ENCODE data around the gene MICAL2. TPM values are rescaled to one million over a fixed set of nuclear protein-coding genes. Genes with fewer than 3 reads are reported as not detected.

MICAL2 gene
- total RNA-seq, 2 donors from 2014 or later: 13.1 to 285 TPM

DNA sequence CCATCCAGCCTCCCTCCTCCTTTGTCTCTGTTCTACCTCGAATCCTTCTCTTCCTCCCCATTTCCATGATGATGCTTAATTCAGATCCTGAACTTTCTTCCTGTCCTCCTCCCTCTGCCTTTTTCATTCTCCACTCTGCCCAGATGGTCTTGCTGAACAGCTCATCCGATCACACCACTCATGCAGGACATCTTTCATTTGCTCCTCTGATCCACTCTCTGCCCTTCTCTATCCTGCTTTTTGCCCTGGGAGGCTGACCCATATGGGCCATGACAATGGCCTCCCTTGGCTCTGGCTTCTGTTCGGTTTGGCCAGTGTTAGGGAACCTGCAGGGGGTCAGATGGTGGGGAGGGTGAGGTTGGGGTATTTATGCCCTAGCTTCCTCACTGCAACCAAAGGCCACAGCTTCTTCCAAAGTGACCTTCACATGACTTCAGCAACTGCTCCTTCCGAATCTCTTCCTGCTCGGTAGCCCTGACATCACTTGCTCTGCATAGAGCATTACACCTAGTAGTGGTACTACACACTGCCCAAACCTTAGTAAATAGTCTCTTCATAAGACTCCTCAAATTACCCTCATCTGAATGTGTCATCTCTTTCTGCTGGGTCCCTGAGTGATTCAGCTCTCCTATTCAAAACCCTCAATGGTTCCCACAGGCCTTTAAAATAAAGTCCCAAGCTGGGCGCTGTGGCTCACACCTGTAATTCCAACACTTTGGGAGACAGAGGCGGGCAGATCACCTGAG, 32.7 kb upstream of the MICAL2 start:
- TF ChIP-seq POLR2A (IDR thresholded peaks at IDR 0.05) (no peak), POLR2AphosphoS5 (IDR thresholded peaks at IDR 0.05) (no peak)
- TF ChIP-seq, protein P1, sequence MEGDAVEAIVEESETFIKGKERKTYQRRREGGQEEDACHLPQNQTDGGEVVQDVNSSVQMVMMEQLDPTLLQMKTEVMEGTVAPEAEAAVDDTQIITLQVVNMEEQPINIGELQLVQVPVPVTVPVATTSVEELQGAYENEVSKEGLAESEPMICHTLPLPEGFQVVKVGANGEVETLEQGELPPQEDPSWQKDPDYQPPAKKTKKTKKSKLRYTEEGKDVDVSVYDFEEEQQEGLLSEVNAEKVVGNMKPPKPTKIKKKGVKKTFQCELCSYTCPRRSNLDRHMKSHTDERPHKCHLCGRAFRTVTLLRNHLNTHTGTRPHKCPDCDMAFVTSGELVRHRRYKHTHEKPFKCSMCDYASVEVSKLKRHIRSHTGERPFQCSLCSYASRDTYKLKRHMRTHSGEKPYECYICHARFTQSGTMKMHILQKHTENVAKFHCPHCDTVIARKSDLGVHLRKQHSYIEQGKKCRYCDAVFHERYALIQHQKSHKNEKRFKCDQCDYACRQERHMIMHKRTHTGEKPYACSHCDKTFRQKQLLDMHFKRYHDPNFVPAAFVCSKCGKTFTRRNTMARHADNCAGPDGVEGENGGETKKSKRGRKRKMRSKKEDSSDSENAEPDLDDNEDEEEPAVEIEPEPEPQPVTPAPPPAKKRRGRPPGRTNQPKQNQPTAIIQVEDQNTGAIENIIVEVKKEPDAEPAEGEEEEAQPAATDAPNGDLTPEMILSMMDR (IDR thresholded peaks at IDR 0.05): no peak
- 96% methylated on average over 7 of the region's 7 CpGs for WGBS
- Histone ChIP-seq H3K4me1 (replicated peaks) (peaks cover 8% of the 10 kb centered on the region), H3K27me3 (replicated peaks; ENCODE audit: insufficient read depth) (no peaks in the 10 kb centered on the region), H3K36me3 (no peaks in the 10 kb centered on the region), H3K27ac (no peak overlapping the region), H3K9me3 (no peaks in the 10 kb centered on the region), H3K4me3 (no peak overlapping the region)
- intact Hi-C loops (cut with DNase I): no loop called here
- no peak for DNase-seq (ENCODE audit: low spot score)

DNA sequence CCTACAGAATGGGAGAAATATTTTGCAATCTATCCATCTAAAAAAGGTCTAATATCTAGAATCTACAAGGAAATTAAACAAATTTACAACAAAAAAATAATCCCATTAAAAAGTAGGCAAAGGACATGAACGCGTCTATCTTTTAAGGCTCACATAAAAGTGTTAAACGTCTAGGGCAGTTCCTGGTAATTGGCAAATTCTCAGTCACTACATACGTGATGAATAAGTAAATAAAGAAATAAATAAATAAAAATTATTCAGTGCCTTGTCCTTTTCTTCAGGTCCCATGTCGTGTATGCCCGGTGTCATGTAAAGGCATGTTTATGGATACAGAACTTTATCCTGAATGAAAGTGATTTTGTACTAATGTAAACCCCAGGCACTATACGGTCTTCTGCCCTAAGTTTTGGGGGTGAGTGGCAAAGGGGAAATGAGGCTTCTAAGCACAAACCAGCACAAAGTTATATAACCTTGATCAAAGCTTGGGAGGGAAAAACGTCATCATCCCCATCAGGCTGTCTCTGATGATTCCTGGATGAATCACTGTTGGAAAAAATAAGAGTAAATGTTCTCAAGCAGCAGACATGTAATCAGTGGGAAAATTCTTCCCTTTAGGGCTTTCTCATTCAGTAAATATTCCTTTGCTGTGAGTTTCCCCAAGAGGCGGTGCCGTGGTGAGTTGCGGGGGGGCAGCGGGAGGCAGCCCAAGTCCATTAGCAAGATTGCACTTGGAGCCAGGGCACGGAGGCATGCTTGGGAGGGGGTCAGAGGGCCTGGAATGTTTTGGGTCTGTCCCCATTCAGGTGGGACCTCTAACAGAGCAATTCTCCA, 30.4 kb upstream of the MICAL2 start:
- Histone ChIP-seq H3K27me3 (replicated peaks; ENCODE audit: insufficient read depth) (no peaks in the 10 kb centered on the region), H3K36me3 (no peaks in the 10 kb centered on the region), H3K9me3 (no peaks in the 10 kb centered on the region), H3K4me1 (replicated peaks) (peaks cover 8% of the 10 kb centered on the region), H3K27ac (peak overlapping the region; percentile 51 to 57), H3K4me3 (no peak overlapping the region)
- 22% methylated on average over 13 of the region's 13 CpGs for WGBS
- intact Hi-C loops (cut with DNase I): loop anchor here (10.0 kb wide), 1 partner anchor 355 kb away; no protein-coding TSS in a partner anchor
- TF ChIP-seq POLR2AphosphoS5 (IDR thresholded peaks at IDR 0.05): peak; percentile 78
- no peak for TF ChIP-seq POLR2A (IDR thresholded peaks at IDR 0.05)
- no peak for DNase-seq (ENCODE audit: low spot score)

DNA sequence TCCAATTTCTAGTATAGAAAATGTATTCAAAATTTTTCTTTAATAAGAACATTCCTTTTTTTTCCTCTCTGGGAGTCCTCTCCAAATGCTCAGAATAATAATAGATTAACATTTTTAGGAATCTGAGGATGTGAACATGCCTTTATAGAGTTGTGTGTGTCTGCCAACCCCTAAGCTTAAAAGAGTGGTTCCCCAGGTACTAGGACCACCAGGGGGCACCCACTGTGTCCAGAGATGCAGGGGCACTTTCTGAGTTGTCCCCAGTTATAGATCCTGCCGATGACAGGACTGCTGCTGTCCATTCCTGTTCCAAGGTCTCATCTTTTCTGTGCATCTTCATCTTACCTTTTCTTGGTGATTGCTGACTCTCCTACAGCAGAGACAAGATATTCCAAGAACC, 27.0 kb upstream of the MICAL2 start:
- intact Hi-C loops (cut with DNase I): loop anchor here (10.0 kb wide), 1 partner anchor 351 kb away; no protein-coding TSS in a partner anchor
- DNase-seq (ENCODE audit: low spot score): no peak
- Histone ChIP-seq H3K9me3 (no peaks in the 10 kb centered on the region), H3K4me3 (no peak overlapping the region), H3K36me3 (no peaks in the 10 kb centered on the region), H3K4me1 (replicated peaks) (peaks cover 8% of the 10 kb centered on the region), H3K27me3 (replicated peaks; ENCODE audit: insufficient read depth) (no peaks in the 10 kb centered on the region), H3K27ac (no peak overlapping the region)
- WGBS: 76% methylated on average over 1 of the region's 1 CpG
- TF ChIP-seq POLR2AphosphoS5 (IDR thresholded peaks at IDR 0.05): no peak
- TF ChIP-seq, protein P1 (IDR thresholded peaks at IDR 0.05): no peak
- no peak for TF ChIP-seq POLR2A (IDR thresholded peaks at IDR 0.05)

DNA sequence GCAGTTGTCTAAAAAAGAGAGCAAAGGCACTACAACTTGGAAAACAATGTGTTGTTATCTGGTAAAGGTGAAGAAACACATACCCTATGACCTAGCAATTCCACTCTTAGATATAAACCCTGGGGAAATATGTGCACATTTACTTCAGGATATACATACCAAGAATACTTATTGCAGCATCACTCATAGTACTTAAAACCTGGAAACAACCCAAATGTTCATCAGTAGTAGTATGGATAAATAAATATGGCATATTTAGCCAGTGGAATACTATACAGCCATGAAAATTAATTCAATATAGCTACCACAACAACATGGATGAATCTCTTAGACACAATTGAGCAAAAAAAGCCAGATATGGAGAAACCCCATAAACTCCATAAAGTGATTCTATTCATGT, 26.1 kb upstream of the MICAL2 start:
- DNase-seq (ENCODE audit: low spot score): no peak
- Histone ChIP-seq H3K4me3 (no peak overlapping the region), H3K27me3 (replicated peaks; ENCODE audit: insufficient read depth) (no peaks in the 10 kb centered on the region), H3K9me3 (no peaks in the 10 kb centered on the region), H3K27ac (no peak overlapping the region), H3K4me1 (replicated peaks) (peaks cover 8% of the 10 kb centered on the region), H3K36me3 (no peaks in the 10 kb centered on the region)
- TF ChIP-seq POLR2AphosphoS5 (IDR thresholded peaks at IDR 0.05) (no peak), POLR2A (IDR thresholded peaks at IDR 0.05) (no peak)
- TF ChIP-seq, protein P1 (IDR thresholded peaks at IDR 0.05): no peak
- intact Hi-C loops (cut with DNase I): loop anchor here (10.0 kb wide), 1 partner anchor 351 kb away; no protein-coding TSS in a partner anchor
